HepG2 (cell line): Measurements from ENCODE around the gene GFOD1.

Source experiments
- AFF4 ChIP-seq: sonication (generic); formaldehyde crosslinking; IDR thresholded peaks from 2 replicates; pipeline ENCODE4 v1.4.0; 2020; ENCODE audit warnings: missing genetic modification reagents
- CREB1 ChIP-seq, 2 experiments: fragments of 450-650 bp in 1 of 2; IDR thresholded peaks; 2 replicates each; pipeline ENCODE4 v1.6.1; 2016 to 2017; ENCODE audit warnings: control low read depth in 1 of 2, mild to moderate bottlenecking in 1 of 2, missing compliant biosample characterization in 1 of 2, missing genetic modification characterization in 1 of 2
- CTCF ChIP-seq: sonication (generic); formaldehyde crosslinking; IDR thresholded peaks from 2 replicates; pipeline ENCODE4 v1.5.0; 2020; ENCODE audit warnings: mild to moderate bottlenecking, missing genetic modification reagents, moderate library complexity
- DDIT3 ChIP-seq: sonication (generic); formaldehyde crosslinking; IDR thresholded peaks from 2 replicates; pipeline ENCODE4 v1.4.0; 2020; ENCODE audit warnings: mild to moderate bottlenecking, missing genetic modification reagents
- EP300 ChIP-seq, 3 experiments: sonication (generic) in 1 of 3; formaldehyde crosslinking in 1 of 3; IDR thresholded peaks; 2 replicates each; pipeline versions ENCODE4 v1.5.1 to v1.6.1; 2011 to 2020; ENCODE audit warnings: low read depth in 2 of 3, low read length in 2 of 3, borderline replicate concordance in 1 of 3, improper control_type of control experiment in 1 of 3, mild to moderate bottlenecking in 1 of 3, missing genetic modification reagents in 1 of 3, moderate library complexity in 1 of 3
- HOXA7 ChIP-seq: sonication (generic); formaldehyde crosslinking; IDR thresholded peaks from 2 replicates; pipeline ENCODE4 v1.8.1; 2022; ENCODE audit warnings: mild to moderate bottlenecking, missing genetic modification reagents, moderate library complexity
- IRF2 ChIP-seq: IDR thresholded peaks from 2 replicates; pipeline ENCODE4 v1.6.1; 2018; ENCODE audit warnings: missing genetic modification reagents, missing compliant biosample characterization
- PHF8 ChIP-seq: sonication (generic); formaldehyde crosslinking; IDR thresholded peaks from 2 replicates; pipeline ENCODE4 v1.5.0; 2020; ENCODE audit warnings: missing genetic modification reagents
- SUZ12 ChIP-seq: fragments of 150-350 bp; IDR thresholded peaks from 2 replicates; pipeline ENCODE4 v1.6.1; 2014; ENCODE audit warnings: low read depth, low read length
- ZHX1 ChIP-seq: sonication (generic); formaldehyde crosslinking; IDR thresholded peaks from 2 replicates; pipeline ENCODE4 v1.8.1; 2022; ENCODE audit warnings: low read depth, mild to moderate bottlenecking, missing genetic modification reagents
- ZMAT3 ChIP-seq: sonication (generic); formaldehyde crosslinking; conservative IDR thresholded peaks from 2 replicates; pipeline ENCODE4 v1.7.0; 2021; ENCODE audit warnings: missing genetic modification reagents
- ZNF501 ChIP-seq: sonication (generic); formaldehyde crosslinking; IDR thresholded peaks from 2 replicates; pipeline ENCODE4 v1.5.1; 2020; ENCODE audit warnings: mild to moderate bottlenecking, moderate library complexity, missing genetic modification reagents

GRCh38 chr6:13445744-13446115 is 41.7 kb downstream of the GFOD1 start:
- TF ChIP-seq ZHX1 (no peak), IRF2 (CRISPR knock-in tag) (no peak), HOXA7 (no peak), CTCF (CRISPR knock-in tag) (no peak), ZMAT3 (CRISPR knock-in tag) (no peak), PHF8 (CRISPR knock-in tag) (no peak), EP300 (IDR thresholded peaks at IDR 0.05; ENCODE audit: low read depth in 2 of 2, low read length in 2 of 2) (no peak), EP300 (CRISPR knock-in tag; IDR thresholded peaks at IDR 0.05; ENCODE audit: borderline replicate concordance) (no peak), ZNF501 (CRISPR knock-in tag) (no peak), CREB1 (IDR thresholded peaks at IDR 0.05) (no peak), CREB1 (CRISPR knock-in tag; IDR thresholded peaks at IDR 0.05) (no peak), AFF4 (CRISPR knock-in tag) (no peak), SUZ12 (no peak), DDIT3 (CRISPR knock-in tag) (no peak)
